Fibroblast of villous mesenchyme (primary cell): ENCODE data around the gene TPCN2. TPM values are rescaled to one million over a fixed set of nuclear protein-coding genes. Genes with fewer than 3 reads are reported as not detected.
"Not testable (repeated sequence)": the region's sequence is repeated elsewhere in the genome, so short reads cannot be mapped to it uniquely, and the experiment has no call there.

Source experiments
- DNase-seq: peaks from one replicate; pipeline ENCODE4 v3.0.0-alpha.2; 2010; ENCODE audit warnings: low read depth
- H3K4me3 ChIP-seq: 2 replicates; pipeline ENCODE4 v1.5.1; 2011; ENCODE audit warnings: low read depth, mild to moderate bottlenecking, low read length
- CTCF ChIP-seq: IDR thresholded peaks from 2 replicates; pipeline ENCODE4 v1.5.1; 2012; ENCODE audit warnings: low read depth, mild to moderate bottlenecking, low read length; ENCODE audit not compliant: insufficient read depth
- total RNA-seq: library from RNA; depleted of rRNA; stranded (reverse); fragments of >200 nt; gene quantifications from 2 replicates; pipeline ENCODE4 v1.2.3, GENCODE V29; 2012

Gene TPCN2
- total RNA-seq, 1 donor, result 10.4 TPM

- H3K4me3 ChIP-seq, result no peak overlapping the region
Measured at GRCh38 chr11:69075421-69076128, 26.8 kb downstream of the TPCN2 start.

GRCh38 chr11:69076129-69076791 is 27.5 kb downstream of the TPCN2 start:
- no peak overlapping the region for H3K4me3 ChIP-seq
- peak; percentile 34 for DNase-seq
- no peak for TF ChIP-seq CTCF

More at GRCh38 chr11:69075421-69076128, 26.8 kb downstream of the TPCN2 start:
- TF ChIP-seq CTCF, result no peak
- DNase-seq, result peak; percentile 95

- not testable (repeated sequence) for H3K4me3 ChIP-seq, DNase-seq
Measured at GRCh38 chr11:69076977-69077376, 28.2 kb downstream of the TPCN2 start.

- no peak for DNase-seq
- H3K4me3 ChIP-seq, result no peak overlapping the region
- no peak for TF ChIP-seq CTCF
Measured at GRCh38 chr11:69078508-69078907, 29.8 kb downstream of the TPCN2 start.

- DNase-seq, result peak; percentile 35
- no peak for TF ChIP-seq CTCF
- H3K4me3 ChIP-seq, result no peak overlapping the region
Measured at GRCh38 chr11:69078930-69079605, 30.3 kb downstream of the TPCN2 start.

- no peak for TF ChIP-seq CTCF
- no peak for DNase-seq
- H3K4me3 ChIP-seq, result no peak overlapping the region
Measured at GRCh38 chr11:69079661-69080256, 31.0 kb downstream of the TPCN2 start.
